Immature natural killer cell (primary cell): ENCODE results near the gene PCDHB9. TPM values are rescaled to one million over a fixed set of nuclear protein-coding genes. Genes with fewer than 3 reads are reported as not detected.
"Not testable (repeated sequence)": the region's sequence is repeated elsewhere in the genome, so short reads cannot be mapped to it uniquely, and the experiment has no call there.

Source experiments
- DNase-seq, 3 donors: peaks; one replicate each; pipeline ENCODE4 v3.0.0; 2022; ENCODE audit warnings: mixed read lengths in 1 of 3
- H3K27ac Mint-ChIP-seq, 6 donors: one replicate each; pipeline ENCODE4 v1.8.0; 2020; ENCODE audit warnings: mixed read lengths in 6 of 6, mild to moderate bottlenecking in 5 of 6, inconsistent platforms in 4 of 6, moderate library complexity in 3 of 6
- H3K27me3 Mint-ChIP-seq, 3 donors: one replicate each; pipeline ENCODE4 v1.8.0; 2020 to 2021; ENCODE audit warnings: low read depth in 3 of 3, mild to moderate bottlenecking in 3 of 3, mixed read lengths in 3 of 3, moderate library complexity in 3 of 3, inconsistent platforms in 1 of 3
- H3K36me3 Mint-ChIP-seq, 3 donors: one replicate each; pipeline ENCODE4 v1.8.0; 2020; ENCODE audit warnings: mixed read lengths in 3 of 3, inconsistent platforms in 2 of 3, mild to moderate bottlenecking in 2 of 3
- H3K4me1 Mint-ChIP-seq, 2 donors: one replicate each; pipeline ENCODE4 v1.8.0; 2020; ENCODE audit warnings: inconsistent platforms in 2 of 2, mild to moderate bottlenecking in 2 of 2, mixed read lengths in 2 of 2, moderate library complexity in 1 of 2
- H3K4me3 Mint-ChIP-seq, 5 donors: one replicate each; pipeline ENCODE4 v1.8.0; 2020; ENCODE audit warnings: mild to moderate bottlenecking in 5 of 5, mixed read lengths in 5 of 5, inconsistent platforms in 3 of 5, moderate library complexity in 3 of 5
- H3K9me3 Mint-ChIP-seq, 6 donors: one replicate each; pipeline ENCODE4 v1.8.0; 2020; ENCODE audit warnings: mild to moderate bottlenecking in 6 of 6, mixed read lengths in 6 of 6, inconsistent platforms in 4 of 6, moderate library complexity in 3 of 6
- polyA plus RNA-seq, 3 donors: library from polyadenylated mRNA; unstranded; fragments of 300-500 nt; fragmentation: Illumina TruSeq; gene quantifications; one replicate each; pipeline ENCODE4 v1.2.3, GENCODE V29; 2021

PCDHB9 gene
- polyA plus RNA-seq, result not detected

- Mint-ChIP-seq H3K27me3 (peaks cover 4 to 36% (median 19%) of the 10 kb centered on the region in 3 donors), H3K36me3 (peaks cover 4 to 17% (median 4%) of the 10 kb centered on the region in 3 donors), H3K9me3 (peaks cover 14 to 69% (median 29%) of the 10 kb centered on the region in 6 donors), H3K27ac (no peak within 1 kb of the TSS), H3K4me3 (peak within 1 kb of the TSS in 4 of 5 donors; percentile 0 to 52 (median 40)), H3K4me1 (peaks cover 5 to 6% of the 10 kb centered on the region in 2 donors)
- peak in 1 of 3 donors; percentile 10 for DNase-seq
Measured at GRCh38 chr5:141186897-141187512, at the start of gene PCDHB9. Gene PCDHB9 (plus strand): TSS chr5:141187161. CDS start chr5:141187319, 158 bp downstream.

DNA sequence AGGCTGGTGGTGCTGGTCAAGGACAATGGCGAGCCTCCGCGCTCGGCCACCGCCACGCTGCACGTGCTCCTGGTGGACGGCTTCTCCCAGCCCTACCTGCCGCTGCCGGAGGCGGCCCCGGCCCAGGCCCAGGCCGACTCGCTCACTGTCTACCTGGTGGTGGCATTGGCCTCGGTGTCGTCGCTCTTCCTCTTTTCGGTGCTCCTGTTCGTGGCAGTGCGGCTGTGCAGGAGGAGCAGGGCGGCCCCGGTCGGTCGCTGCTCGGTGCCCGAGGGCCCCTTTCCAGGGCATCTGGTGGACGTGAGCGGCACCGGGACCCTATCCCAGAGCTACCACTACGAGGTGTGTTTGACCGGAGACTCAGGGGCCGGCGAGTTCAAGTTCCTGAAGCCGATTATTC is 49.6 kb upstream of the PCDHB9 start:
- H3K27me3 Mint-ChIP-seq, DNase-seq, H3K4me1 Mint-ChIP-seq, H3K4me3 Mint-ChIP-seq, H3K36me3 Mint-ChIP-seq, H3K27ac Mint-ChIP-seq: not testable (repeated sequence)
- H3K9me3 Mint-ChIP-seq, result peaks cover 14 to 54% (median 31%) of the 10 kb centered on the region in 6 donors

DNA sequence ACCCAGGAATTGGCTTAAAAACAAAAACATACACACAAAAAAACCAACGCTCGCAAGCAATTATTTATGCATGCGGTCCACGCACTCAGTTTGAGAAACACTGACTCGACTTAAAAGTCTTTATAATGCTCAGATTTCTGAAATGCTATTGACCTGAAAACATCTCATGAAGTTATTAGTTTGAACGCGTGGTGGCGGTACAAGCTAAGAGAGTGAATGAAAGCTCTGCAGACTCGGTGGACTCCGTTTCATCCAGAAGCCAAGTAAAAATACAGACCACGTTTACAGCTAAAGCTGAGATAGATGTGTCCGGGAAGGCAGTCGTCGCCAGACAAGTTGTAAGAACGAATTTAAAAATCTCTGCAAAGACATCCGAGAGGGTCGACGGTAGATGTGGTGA is 37.1 kb upstream of the PCDHB9 start, which contains the start of gene PCDHB6:
PCDHB6 (plus strand) TSS at position 246 of the 400 bp plus-strand sequence. CDS start 201 bp downstream, outside the sequence.
- no peak for DNase-seq
- Mint-ChIP-seq H3K4me3 (peak within 1 kb of the TSS in 1 of 5 donors; percentile 25), H3K27me3 (peaks cover 0 to 5% (median 4%) of the 10 kb centered on the region in 3 donors), H3K27ac (no peak within 1 kb of the TSS), H3K4me1 (no peaks in the 10 kb centered on the region), H3K36me3 (peaks cover 0 to 10% (median 0%) of the 10 kb centered on the region in 3 donors), H3K9me3 (peaks cover 11 to 47% (median 18%) of the 10 kb centered on the region in 6 donors)

GRCh38 chr5:141150224-141150992 is 36.6 kb upstream of the PCDHB9 start:
- Mint-ChIP-seq H3K4me1 (no peaks in the 10 kb centered on the region), H3K27ac (no peak overlapping the region), H3K27me3 (peaks cover 0 to 8% (median 4%) of the 10 kb centered on the region in 3 donors), H3K36me3 (peaks cover 0 to 10% (median 0%) of the 10 kb centered on the region in 3 donors), H3K9me3 (peaks cover 11 to 47% (median 21%) of the 10 kb centered on the region in 6 donors), H3K4me3 (peak overlapping the region in 1 of 5 donors; percentile 25)
- no peak for DNase-seq

- peaks cover 0 to 10% (median 0%) of the 10 kb centered on the region in 3 donors for H3K36me3 Mint-ChIP-seq
- no peak overlapping the region for H3K27ac Mint-ChIP-seq
- DNase-seq, result no peak
- no peak overlapping the region for H3K4me3 Mint-ChIP-seq
- H3K27me3 Mint-ChIP-seq, result peaks cover 0 to 9% (median 3%) of the 10 kb centered on the region in 3 donors
- H3K9me3 Mint-ChIP-seq, result peaks cover 12 to 53% (median 24%) of the 10 kb centered on the region in 6 donors
- H3K4me1 Mint-ChIP-seq, result no peaks in the 10 kb centered on the region
Measured at GRCh38 chr5:141150993-141151325, 36.0 kb upstream of the PCDHB9 start.

GRCh38 chr5:141151632-141152031 is 35.3 kb upstream of the PCDHB9 start:
- Mint-ChIP-seq H3K9me3 (peaks cover 18 to 59% (median 27%) of the 10 kb centered on the region in 6 donors), H3K27me3 (peaks cover 0 to 14% (median 3%) of the 10 kb centered on the region in 3 donors)
- not testable (repeated sequence) for H3K4me3 Mint-ChIP-seq, H3K4me1 Mint-ChIP-seq, DNase-seq, H3K27ac Mint-ChIP-seq, H3K36me3 Mint-ChIP-seq

GRCh38 chr5:141152096-141152495 is 34.9 kb upstream of the PCDHB9 start:
- H3K4me3 Mint-ChIP-seq, H3K4me1 Mint-ChIP-seq, H3K36me3 Mint-ChIP-seq, H3K27ac Mint-ChIP-seq, DNase-seq: not testable (repeated sequence)
- peaks cover 0 to 16% (median 4%) of the 10 kb centered on the region in 3 donors for H3K27me3 Mint-ChIP-seq
- H3K9me3 Mint-ChIP-seq, result peaks cover 18 to 64% (median 30%) of the 10 kb centered on the region in 6 donors

DNA sequence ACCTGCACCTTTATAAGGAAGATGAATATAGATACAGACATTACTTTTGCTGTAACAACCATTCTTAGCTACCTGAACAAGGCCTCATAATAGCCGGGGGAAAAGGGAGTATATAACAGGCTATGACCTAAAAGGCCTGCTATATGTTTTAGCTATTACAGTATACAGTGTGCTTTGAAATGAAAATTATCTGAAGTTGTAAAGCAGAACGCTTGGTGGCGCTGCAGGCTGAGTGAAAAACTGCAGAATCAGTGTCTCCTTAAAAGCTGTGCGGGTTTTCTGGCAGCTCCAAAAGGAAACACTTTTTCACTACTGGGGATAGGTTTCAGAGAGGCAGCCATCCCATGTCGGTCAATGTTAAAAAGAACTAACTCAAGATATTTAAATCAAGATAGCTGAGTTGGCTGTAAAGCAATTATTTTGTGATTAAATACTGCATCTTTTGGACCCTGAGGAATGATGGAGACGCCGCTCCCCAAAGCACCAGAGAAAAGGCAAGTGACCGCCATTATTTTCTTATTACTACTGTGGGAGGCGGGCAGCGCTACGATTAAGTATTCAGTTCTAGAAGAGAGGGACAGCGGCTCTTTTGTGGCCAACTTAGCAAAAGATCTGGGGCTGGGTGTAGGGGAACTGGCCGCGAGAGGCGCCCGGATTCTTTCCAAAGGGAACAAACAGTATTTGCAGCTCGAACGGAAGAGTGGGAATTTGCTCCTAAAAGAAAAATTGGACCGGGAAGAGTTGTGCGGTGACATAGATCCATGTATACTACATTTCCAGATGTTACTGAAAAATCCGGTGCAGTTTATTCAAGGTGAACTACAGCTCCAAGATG is 31.2 kb upstream of the PCDHB9 start:
- Mint-ChIP-seq H3K27me3 (peaks cover 1 to 15% (median 6%) of the 10 kb centered on the region in 3 donors), H3K4me1 (no peaks in the 10 kb centered on the region), H3K4me3 (no peak overlapping the region), H3K36me3 (peaks cover 0 to 5% (median 5%) of the 10 kb centered on the region in 3 donors), H3K27ac (no peak overlapping the region), H3K9me3 (peaks cover 20 to 55% (median 34%) of the 10 kb centered on the region in 6 donors)
- DNase-seq, result no peak

DNA sequence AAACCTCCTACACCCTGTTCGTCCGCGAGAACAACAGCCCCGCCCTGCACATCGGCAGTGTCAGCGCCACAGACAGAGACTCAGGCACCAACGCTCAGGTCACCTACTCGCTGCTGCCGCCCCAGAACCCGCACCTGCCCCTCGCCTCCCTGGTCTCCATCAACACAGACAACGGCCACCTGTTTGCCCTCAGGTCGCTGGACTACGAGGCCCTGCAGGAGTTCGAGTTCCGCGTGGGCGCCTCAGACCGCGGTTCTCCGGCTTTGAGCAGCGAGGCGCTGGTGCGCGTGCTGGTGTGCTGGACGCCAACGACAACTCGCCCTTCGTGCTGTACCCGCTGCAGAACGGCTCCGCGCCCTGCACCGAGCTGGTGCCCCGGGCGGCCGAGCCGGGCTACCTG is 29.6 kb upstream of the PCDHB9 start:
- not testable (repeated sequence) for DNase-seq, H3K36me3 Mint-ChIP-seq, H3K27ac Mint-ChIP-seq, H3K4me3 Mint-ChIP-seq, H3K4me1 Mint-ChIP-seq
- H3K9me3 Mint-ChIP-seq, result peaks cover 17 to 45% (median 28%) of the 10 kb centered on the region in 6 donors
- peaks cover 1 to 20% (median 6%) of the 10 kb centered on the region in 3 donors for H3K27me3 Mint-ChIP-seq

DNA sequence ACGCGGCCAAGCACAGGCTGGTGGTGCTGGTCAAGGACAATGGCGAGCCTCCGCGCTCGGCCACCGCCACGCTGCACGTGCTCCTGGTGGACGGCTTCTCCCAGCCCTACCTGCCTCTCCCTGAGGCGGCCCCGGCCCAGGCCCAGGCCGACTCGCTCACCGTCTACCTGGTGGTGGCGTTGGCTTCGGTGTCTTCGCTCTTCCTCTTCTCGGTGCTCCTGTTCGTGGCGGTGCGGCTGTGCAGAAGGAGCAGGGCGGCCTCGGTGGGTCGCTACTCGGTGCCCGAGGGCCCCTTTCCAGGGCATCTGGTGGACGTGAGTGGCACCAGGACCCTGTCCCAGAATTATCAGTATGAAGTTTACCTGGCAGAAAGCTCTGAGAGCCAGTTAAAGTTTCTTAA is 29.1 kb upstream of the PCDHB9 start:
- DNase-seq, H3K4me3 Mint-ChIP-seq, H3K27ac Mint-ChIP-seq, H3K4me1 Mint-ChIP-seq, H3K36me3 Mint-ChIP-seq: not testable (repeated sequence)
- H3K27me3 Mint-ChIP-seq, result peaks cover 1 to 20% (median 6%) of the 10 kb centered on the region in 3 donors
- H3K9me3 Mint-ChIP-seq, result peaks cover 15 to 41% (median 24%) of the 10 kb centered on the region in 6 donors

DNA sequence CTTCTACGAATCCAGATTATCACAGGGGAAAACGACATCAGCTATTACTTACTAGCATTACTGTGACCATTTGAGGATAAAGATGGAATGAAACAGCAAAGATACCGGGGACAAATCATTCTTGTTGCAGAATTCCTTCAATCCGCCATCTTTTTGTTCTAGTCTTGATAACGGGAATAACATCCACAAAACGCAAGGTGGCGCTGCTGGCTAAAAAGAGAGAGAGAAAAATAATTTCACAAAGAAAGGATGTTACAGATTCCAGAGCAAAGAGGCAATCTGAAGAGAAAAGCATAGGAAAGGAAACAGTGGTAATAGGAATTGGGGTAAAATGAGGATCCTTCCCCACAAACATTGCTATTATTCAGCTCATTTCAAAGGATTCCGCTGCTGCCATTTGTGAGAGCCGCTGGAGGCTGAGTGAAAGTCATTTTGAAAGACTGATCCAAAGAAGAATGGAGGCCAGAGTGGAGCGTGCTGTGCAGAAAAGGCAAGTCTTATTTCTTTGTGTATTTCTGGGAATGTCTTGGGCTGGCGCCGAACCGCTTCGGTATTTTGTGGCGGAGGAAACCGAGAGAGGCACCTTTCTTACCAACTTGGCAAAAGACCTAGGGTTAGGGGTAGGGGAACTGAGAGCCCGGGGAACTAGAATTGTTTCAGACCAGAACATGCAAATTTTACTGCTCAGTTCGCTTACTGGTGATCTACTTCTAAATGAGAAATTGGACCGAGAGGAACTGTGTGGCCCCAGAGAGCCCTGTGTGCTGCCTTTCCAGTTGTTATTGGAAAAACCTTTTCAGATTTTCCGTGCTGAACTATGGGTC is 14.4 kb upstream of the PCDHB9 start, which contains the start of gene PCDHB7:
PCDHB7 (plus strand) TSS at position 264 of the 824 bp plus-strand sequence; CDS start at position 456, 192 bp downstream.
- H3K9me3 Mint-ChIP-seq, result peaks cover 7 to 15% (median 11%) of the 10 kb centered on the region in 6 donors
- H3K4me3 Mint-ChIP-seq, result peak within 1 kb of the TSS in 1 of 5 donors; percentile 11
- DNase-seq, result peak in 1 of 3 donors; percentile 9
- no peaks in the 10 kb centered on the region for H3K4me1 Mint-ChIP-seq
- H3K27me3 Mint-ChIP-seq, result peaks cover 5 to 18% (median 7%) of the 10 kb centered on the region in 3 donors
- peaks cover 0 to 5% (median 0%) of the 10 kb centered on the region in 3 donors for H3K36me3 Mint-ChIP-seq
- H3K27ac Mint-ChIP-seq, result no peak within 1 kb of the TSS

DNA sequence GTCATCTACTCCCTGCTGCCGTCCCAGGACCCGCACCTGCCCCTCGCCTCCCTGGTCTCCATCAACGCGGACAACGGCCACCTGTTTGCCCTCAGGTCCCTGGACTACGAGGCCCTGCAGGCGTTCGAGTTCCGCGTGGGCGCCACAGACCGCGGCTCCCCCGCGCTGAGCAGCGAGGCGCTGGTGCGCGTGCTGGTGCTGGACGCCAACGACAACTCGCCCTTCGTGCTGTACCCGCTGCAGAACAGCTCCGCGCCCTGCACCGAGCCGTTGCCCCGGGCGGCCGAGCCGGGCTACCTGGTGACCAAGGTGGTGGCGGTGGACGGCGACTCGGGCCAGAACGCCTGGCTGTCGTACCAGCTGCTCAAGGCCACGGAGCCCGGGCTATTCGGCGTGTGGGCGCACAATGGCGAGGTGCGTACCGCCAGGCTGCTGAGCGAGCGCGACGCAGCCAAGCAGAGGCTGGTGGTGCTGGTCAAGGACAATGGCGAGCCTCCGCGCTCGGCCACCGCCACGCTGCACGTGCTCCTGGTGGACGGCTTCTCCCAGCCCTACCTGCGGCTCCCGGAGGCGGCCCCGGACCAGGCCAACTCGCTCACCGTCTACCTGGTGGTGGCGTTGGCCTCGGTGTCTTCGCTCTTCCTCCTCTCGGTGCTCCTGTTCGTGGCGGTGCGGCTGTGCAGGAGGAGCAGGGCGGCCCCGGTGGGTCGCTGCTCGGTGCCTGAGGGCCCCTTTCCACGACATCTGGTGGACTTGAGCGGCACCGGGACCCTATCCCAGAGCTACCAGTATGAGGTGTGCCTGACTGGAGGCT is 12.5 kb upstream of the PCDHB9 start:
- H3K9me3 Mint-ChIP-seq, result peaks cover 4 to 12% (median 7%) of the 10 kb centered on the region in 6 donors
- not testable (repeated sequence) for H3K4me1 Mint-ChIP-seq, H3K4me3 Mint-ChIP-seq, H3K27ac Mint-ChIP-seq, DNase-seq, H3K36me3 Mint-ChIP-seq
- H3K27me3 Mint-ChIP-seq, result peaks cover 5 to 15% (median 7%) of the 10 kb centered on the region in 3 donors
